ENCODE data around the gene SND1.

Gene SND1

DNA sequence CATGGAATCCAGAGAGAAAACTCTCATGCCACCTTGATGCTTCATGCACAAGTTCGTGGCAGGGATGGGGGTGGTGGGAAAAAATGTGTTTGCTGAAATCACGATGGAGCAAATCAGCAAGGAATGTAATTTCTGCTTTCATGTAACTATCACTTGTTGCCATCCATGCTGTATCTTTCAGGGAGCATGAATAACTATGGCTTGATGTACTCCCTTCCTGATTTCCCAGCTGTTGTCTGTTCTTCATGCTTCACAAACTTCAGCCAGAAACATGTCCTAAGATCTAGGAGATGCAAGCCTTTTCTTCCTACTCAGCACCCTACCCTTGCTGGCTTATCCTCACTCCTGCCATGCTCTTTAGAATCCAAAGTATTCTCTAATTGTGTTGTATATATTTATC is 315.3 kb downstream of the SND1 start:
- H3K36me3 ChIP-seq (ENCODE audit: insufficient read depth, low read length) = no peaks in the 10 kb centered on the region
- no peaks in the 10 kb centered on the region for H3K27me3 ChIP-seq (ENCODE audit: control insufficient read depth, insufficient read depth, low read length)
- H3K9ac ChIP-seq (ENCODE audit: low read depth, low read length) = no peak overlapping the region
- H3K4me3 ChIP-seq (ENCODE audit: low read length) = no peak overlapping the region
- H3K4me1 ChIP-seq (ENCODE audit: control insufficient read depth, insufficient read depth, low read length) = peaks cover 14% of the 10 kb centered on the region
- no peaks in the 10 kb centered on the region for H3K9me3 ChIP-seq (replicated peaks; ENCODE audit: low read length)
- H3K4me2 ChIP-seq (ENCODE audit: low read length) = peak overlapping the region; percentile 17

- H3K4me3 ChIP-seq (ENCODE audit: low read length) = no peak overlapping the region
- H3K27me3 ChIP-seq (ENCODE audit: control insufficient read depth, insufficient read depth, low read length) = no peaks in the 10 kb centered on the region
- H3K9me3 ChIP-seq (replicated peaks; ENCODE audit: low read length) = no peaks in the 10 kb centered on the region
- H3K4me2 ChIP-seq (ENCODE audit: low read length) = no peak overlapping the region
- H3K9ac ChIP-seq (ENCODE audit: low read depth, low read length) = no peak overlapping the region
- peaks cover 14% of the 10 kb centered on the region for H3K4me1 ChIP-seq (ENCODE audit: control insufficient read depth, insufficient read depth, low read length)
- no peaks in the 10 kb centered on the region for H3K36me3 ChIP-seq (ENCODE audit: insufficient read depth, low read length)
These were observed 316.6 kb downstream of the SND1 start for GRCh38 chr7:127968547-127968946.

DNA sequence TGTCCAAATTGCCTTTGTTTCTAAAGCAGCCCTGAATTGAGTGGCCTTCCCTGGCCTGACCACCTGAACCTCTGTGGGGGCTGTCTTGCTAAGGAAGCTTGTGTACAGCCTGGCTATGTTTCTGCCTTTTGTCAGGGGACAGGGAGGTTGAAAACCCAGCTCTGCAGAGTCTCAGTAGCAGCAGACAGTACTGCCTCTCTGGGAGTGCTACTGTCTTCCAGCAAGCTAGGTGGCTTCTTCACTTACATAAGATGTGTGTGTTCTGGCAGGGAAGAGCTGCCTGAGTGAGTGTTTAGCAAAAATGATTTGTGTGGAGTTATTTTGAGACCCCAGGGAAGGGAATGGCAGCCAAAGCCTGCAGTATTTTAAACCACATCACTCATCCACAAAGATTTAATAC is 321.8 kb downstream of the SND1 start:
- Histone ChIP-seq H3K36me3 (ENCODE audit: insufficient read depth, low read length) (peaks cover 20% of the 10 kb centered on the region), H3K4me2 (ENCODE audit: low read length) (no peak overlapping the region), H3K4me3 (ENCODE audit: low read length) (no peak overlapping the region), H3K9me3 (replicated peaks; ENCODE audit: low read length) (no peaks in the 10 kb centered on the region), H3K27me3 (ENCODE audit: control insufficient read depth, insufficient read depth, low read length) (no peaks in the 10 kb centered on the region), H3K4me1 (ENCODE audit: control insufficient read depth, insufficient read depth, low read length) (peaks cover 2% of the 10 kb centered on the region), H3K9ac (ENCODE audit: low read depth, low read length) (no peak overlapping the region)

- Histone ChIP-seq H3K4me2 (ENCODE audit: low read length) (no peak overlapping the region), H3K9ac (ENCODE audit: low read depth, low read length) (no peak overlapping the region), H3K27me3 (ENCODE audit: control insufficient read depth, insufficient read depth, low read length) (no peaks in the 10 kb centered on the region), H3K4me3 (ENCODE audit: low read length) (no peak overlapping the region), H3K9me3 (replicated peaks; ENCODE audit: low read length) (no peaks in the 10 kb centered on the region), H3K36me3 (ENCODE audit: insufficient read depth, low read length) (peaks cover 26% of the 10 kb centered on the region), H3K4me1 (ENCODE audit: control insufficient read depth, insufficient read depth, low read length) (no peaks in the 10 kb centered on the region)
These were observed 322.5 kb downstream of the SND1 start for GRCh38 chr7:127974446-127975035.

DNA sequence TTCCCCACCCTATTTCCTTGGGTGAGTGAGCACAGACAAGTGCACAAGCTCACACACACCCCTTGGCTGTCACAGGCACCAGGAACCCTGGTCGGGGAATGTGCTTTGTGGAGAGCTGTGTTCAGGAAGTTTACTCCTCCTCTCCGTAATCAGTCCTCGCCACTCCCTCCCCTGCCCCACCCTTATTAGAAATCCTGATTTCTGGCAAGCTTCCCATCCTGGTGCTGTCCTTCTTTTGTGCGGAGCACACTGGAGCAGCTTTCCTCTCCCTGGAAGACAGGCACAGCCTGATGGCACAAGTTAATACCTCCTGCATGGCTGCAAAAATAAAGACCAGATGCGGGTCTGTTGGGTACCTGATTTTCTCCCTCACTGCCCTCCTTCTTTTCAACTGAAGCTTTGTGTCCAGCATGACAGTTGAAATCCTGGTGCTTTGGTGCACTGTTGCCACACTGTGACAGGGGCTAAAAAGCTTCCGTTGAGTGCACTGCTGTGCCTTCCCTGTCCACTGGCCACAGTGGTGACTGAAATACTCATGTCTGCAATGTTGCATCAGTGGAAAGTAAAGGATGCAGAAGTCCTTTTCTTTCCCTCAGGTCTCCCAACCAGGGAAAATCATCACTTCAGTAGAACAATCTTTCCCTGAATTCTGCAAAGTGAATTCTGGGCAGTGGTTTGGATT is 324.2 kb downstream of the SND1 start:
- no peaks in the 10 kb centered on the region for H3K9me3 ChIP-seq (replicated peaks; ENCODE audit: low read length)
- no peak overlapping the region for H3K4me2 ChIP-seq (ENCODE audit: low read length)
- H3K36me3 ChIP-seq (ENCODE audit: insufficient read depth, low read length) = peaks cover 26% of the 10 kb centered on the region
- H3K9ac ChIP-seq (ENCODE audit: low read depth, low read length) = no peak overlapping the region
- H3K4me3 ChIP-seq (ENCODE audit: low read length) = no peak overlapping the region
- H3K4me1 ChIP-seq (ENCODE audit: control insufficient read depth, insufficient read depth, low read length) = no peaks in the 10 kb centered on the region
- no peaks in the 10 kb centered on the region for H3K27me3 ChIP-seq (ENCODE audit: control insufficient read depth, insufficient read depth, low read length)

DNA sequence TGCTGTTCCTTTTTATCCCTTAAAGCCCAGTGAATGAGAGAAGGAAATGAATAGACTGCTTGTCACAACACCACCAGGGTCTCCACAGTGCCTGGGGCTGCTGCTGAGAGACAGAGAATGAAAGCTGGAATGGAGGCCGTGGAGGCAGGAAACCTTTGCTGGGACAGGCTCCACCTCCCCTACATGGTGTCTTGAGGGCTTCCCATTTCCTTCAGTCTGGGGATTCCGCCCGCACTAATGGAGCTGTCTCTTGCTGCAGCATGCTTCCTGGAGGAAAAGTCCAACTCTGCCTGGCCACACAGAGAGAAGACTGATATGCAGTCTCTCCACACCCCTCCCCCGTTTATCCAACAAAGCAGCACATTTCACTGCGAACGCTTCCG is 324.7 kb downstream of the SND1 start:
- Histone ChIP-seq H3K27me3 (ENCODE audit: control insufficient read depth, insufficient read depth, low read length) (no peaks in the 10 kb centered on the region), H3K4me1 (ENCODE audit: control insufficient read depth, insufficient read depth, low read length) (no peaks in the 10 kb centered on the region), H3K9ac (ENCODE audit: low read depth, low read length) (no peak overlapping the region), H3K36me3 (ENCODE audit: insufficient read depth, low read length) (peaks cover 26% of the 10 kb centered on the region), H3K9me3 (replicated peaks; ENCODE audit: low read length) (no peaks in the 10 kb centered on the region), H3K4me2 (ENCODE audit: low read length) (no peak overlapping the region), H3K4me3 (ENCODE audit: low read length) (no peak overlapping the region)

DNA sequence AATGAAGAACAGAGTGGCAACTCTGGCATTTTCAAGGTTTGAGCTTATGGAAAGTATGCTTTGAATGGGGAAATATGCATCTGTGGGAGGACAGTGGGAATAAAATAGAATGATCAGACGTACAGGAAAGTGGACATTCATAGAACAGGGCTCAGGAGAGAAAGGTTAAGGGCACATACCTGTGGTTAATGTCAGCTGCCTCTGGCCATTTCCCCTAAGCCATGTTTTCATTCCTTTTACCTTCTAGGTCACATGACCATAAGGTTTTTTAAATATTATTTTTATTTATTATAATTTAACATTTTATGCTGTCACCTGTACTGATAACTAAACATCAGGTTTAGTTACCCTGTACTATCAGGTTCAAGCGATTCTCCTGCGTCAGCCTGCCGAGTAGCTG is 326.4 kb downstream of the SND1 start:
- Histone ChIP-seq H3K36me3 (ENCODE audit: insufficient read depth, low read length) (peaks cover 26% of the 10 kb centered on the region), H3K9ac (ENCODE audit: low read depth, low read length) (no peak overlapping the region), H3K4me2 (ENCODE audit: low read length) (no peak overlapping the region)

GRCh38 chr7:127979113-127979727 is 327.2 kb downstream of the SND1 start:
- H3K27me3 ChIP-seq (ENCODE audit: control insufficient read depth, insufficient read depth, low read length) = no peaks in the 10 kb centered on the region
- no peak overlapping the region for H3K4me2 ChIP-seq (ENCODE audit: low read length)
- H3K9ac ChIP-seq (ENCODE audit: low read depth, low read length) = no peak overlapping the region
- no peaks in the 10 kb centered on the region for H3K9me3 ChIP-seq (replicated peaks; ENCODE audit: low read length)
- no peaks in the 10 kb centered on the region for H3K4me1 ChIP-seq (ENCODE audit: control insufficient read depth, insufficient read depth, low read length)
- no peak overlapping the region for H3K4me3 ChIP-seq (ENCODE audit: low read length)
- H3K36me3 ChIP-seq (ENCODE audit: insufficient read depth, low read length) = peaks cover 26% of the 10 kb centered on the region

More for the DNA sequence above, 326.4 kb downstream of the SND1 start:
- Histone ChIP-seq H3K27me3 (ENCODE audit: control insufficient read depth, insufficient read depth, low read length) (no peaks in the 10 kb centered on the region), H3K9me3 (replicated peaks; ENCODE audit: low read length) (no peaks in the 10 kb centered on the region), H3K4me1 (ENCODE audit: control insufficient read depth, insufficient read depth, low read length) (no peaks in the 10 kb centered on the region), H3K4me3 (ENCODE audit: low read length) (no peak overlapping the region)

DNA sequence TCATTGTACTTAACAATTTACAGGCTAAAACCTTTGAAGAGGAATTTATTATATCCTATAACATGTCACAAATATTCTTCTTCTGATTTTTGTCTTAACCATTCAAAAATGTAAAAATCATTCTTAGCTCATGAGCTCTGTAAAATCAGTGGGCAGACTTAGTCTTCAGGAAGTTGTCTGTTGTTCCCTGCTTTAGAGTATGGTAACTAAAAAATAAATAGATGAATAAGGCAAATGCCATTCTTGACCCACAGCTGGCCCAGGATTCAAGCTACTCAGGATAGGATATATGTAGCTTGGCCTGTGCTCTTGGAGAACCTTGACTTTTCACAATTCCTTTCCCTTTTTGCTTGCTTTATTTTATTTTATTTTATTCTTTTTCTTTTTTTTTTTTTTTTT is 327.7 kb downstream of the SND1 start:
- Histone ChIP-seq H3K4me1 (ENCODE audit: control insufficient read depth, insufficient read depth, low read length) (no peaks in the 10 kb centered on the region), H3K9me3 (replicated peaks; ENCODE audit: low read length) (no peaks in the 10 kb centered on the region), H3K27me3 (ENCODE audit: control insufficient read depth, insufficient read depth, low read length) (no peaks in the 10 kb centered on the region), H3K4me2 (ENCODE audit: low read length) (no peak overlapping the region), H3K4me3 (ENCODE audit: low read length) (no peak overlapping the region), H3K36me3 (ENCODE audit: insufficient read depth, low read length) (peaks cover 26% of the 10 kb centered on the region), H3K9ac (ENCODE audit: low read depth, low read length) (no peak overlapping the region)

DNA sequence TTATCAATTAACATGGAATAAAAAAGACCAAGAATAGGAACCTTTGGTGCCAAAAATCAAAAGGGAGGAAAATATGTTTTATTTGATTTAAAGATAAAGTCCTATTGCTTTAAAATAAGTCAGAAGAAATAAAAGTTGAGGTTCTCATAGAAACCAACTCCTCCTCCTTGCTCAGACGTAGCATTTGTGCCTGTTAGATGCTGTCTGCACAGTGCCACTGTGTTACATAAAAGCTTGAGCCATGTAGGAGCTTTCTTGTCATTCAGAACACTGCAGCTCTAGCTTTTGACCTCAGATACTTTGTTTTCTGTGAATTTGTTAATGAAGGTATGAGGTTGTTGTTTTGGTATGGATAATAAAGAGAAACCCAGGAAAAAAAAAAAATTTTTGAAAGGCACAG is 328.9 kb downstream of the SND1 start:
- no peaks in the 10 kb centered on the region for H3K27me3 ChIP-seq (ENCODE audit: control insufficient read depth, insufficient read depth, low read length)
- peaks cover 26% of the 10 kb centered on the region for H3K36me3 ChIP-seq (ENCODE audit: insufficient read depth, low read length)
- no peaks in the 10 kb centered on the region for H3K4me1 ChIP-seq (ENCODE audit: control insufficient read depth, insufficient read depth, low read length)
- no peak overlapping the region for H3K9ac ChIP-seq (ENCODE audit: low read depth, low read length)
- H3K9me3 ChIP-seq (replicated peaks; ENCODE audit: low read length) = no peaks in the 10 kb centered on the region
- H3K4me3 ChIP-seq (ENCODE audit: low read length) = no peak overlapping the region
- no peak overlapping the region for H3K4me2 ChIP-seq (ENCODE audit: low read length)

GRCh38 chr7:127981965-127982364 is 330.0 kb downstream of the SND1 start:
- Histone ChIP-seq H3K4me3 (ENCODE audit: low read length) (no peak overlapping the region), H3K36me3 (ENCODE audit: insufficient read depth, low read length) (peaks cover 18% of the 10 kb centered on the region), H3K9ac (ENCODE audit: low read depth, low read length) (no peak overlapping the region), H3K4me2 (ENCODE audit: low read length) (no peak overlapping the region), H3K4me1 (ENCODE audit: control insufficient read depth, insufficient read depth, low read length) (no peaks in the 10 kb centered on the region), H3K9me3 (replicated peaks; ENCODE audit: low read length) (no peaks in the 10 kb centered on the region), H3K27me3 (ENCODE audit: control insufficient read depth, insufficient read depth, low read length) (no peaks in the 10 kb centered on the region)
